ENCODE measurements around the gene MS4A1.
"Not testable (repeated sequence)": the region's sequence is repeated elsewhere in the genome, so short reads cannot be mapped to it uniquely, and the experiment has no call there.

Gene MS4A1

DNA sequence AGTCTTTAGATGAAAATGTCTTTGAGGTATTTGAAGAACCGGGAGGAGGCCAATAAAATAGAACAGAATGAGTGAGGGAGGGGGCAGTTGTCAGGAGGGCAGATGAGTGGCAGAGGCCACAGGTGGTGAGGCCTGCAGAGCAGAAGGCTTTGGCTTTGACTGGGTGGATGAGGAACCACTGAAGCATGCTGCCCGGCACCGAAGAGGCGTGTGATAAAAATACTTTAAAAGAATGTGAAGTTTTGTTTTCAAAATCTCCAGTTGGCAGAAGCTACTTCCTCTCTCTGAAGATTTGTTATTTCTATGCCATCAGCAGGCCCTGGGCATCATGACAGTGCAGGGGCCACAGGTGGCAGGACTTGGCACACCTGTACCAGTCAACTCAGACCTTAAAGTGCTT is 43.2 kb downstream of the MS4A1 start:
- Histone ChIP-seq H3K9me3 (ENCODE audit: control insufficient read depth in 2 of 2, low read length in 2 of 2) (no peaks in the 10 kb centered on the region), H3K36me3 (ENCODE audit: control insufficient read depth in 2 of 2, insufficient read depth in 2 of 2, low read length in 2 of 2) (no peaks in the 10 kb centered on the region), H3K9ac (ENCODE audit: low read depth in 1 of 2, low read length in 2 of 2) (peak overlapping the region in 1 of 2 donors; percentile 28), H3K27me3 (ENCODE audit: control insufficient read depth in 2 of 2, insufficient read depth in 2 of 2, low read length in 2 of 2) (no peaks in the 10 kb centered on the region), H3K4me1 (ENCODE audit: control insufficient read depth in 2 of 2, insufficient read depth in 2 of 2, low read length in 2 of 2) (peaks cover 21 to 44% of the 10 kb centered on the region in 2 donors), H3K4me3 (ENCODE audit: low read length in 2 of 2) (peak overlapping the region in 1 of 2 donors; percentile 48), H3K27ac (ENCODE audit: low read depth in 2 of 2, low read length in 2 of 2) (peak overlapping the region; percentile 77 to 78)

DNA sequence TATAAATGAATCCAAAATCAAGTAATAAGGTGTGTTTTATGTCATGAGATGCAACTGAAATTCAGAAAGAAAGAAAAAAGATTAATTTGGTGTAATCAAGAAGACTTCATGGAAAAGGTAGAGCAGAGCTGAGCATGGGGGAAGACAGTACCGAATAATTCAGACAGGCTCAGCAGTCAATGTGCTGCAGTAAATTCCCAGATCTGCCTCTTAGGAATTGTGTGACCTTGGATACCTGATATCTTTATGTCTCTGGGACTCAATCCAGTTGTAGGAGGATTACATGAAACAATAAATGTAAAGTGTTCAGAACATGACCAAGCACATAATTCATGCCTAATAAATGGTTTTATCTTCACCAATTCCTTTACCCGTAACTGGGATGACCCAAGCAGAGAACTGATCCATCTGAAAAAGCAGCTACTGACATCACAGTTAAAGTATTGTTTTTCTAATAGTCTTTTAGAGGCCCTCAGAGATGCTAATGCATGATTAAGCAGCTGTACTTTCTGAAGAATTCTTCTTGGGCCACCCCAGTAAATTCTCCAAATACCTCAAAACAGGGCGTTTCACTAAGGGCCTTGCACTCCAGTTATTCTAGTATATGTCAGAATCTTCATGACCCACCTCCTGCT is 44.7 kb downstream of the MS4A1 start:
- Histone ChIP-seq H3K4me3 (ENCODE audit: low read length in 2 of 2) (peak overlapping the region in 1 of 2 donors; percentile 2), H3K27me3 (ENCODE audit: control insufficient read depth in 2 of 2, insufficient read depth in 2 of 2, low read length in 2 of 2) (no peaks in the 10 kb centered on the region), H3K4me1 (ENCODE audit: control insufficient read depth in 2 of 2, insufficient read depth in 2 of 2, low read length in 2 of 2) (peaks cover 25 to 51% of the 10 kb centered on the region in 2 donors), H3K9me3 (ENCODE audit: control insufficient read depth in 2 of 2, low read length in 2 of 2) (no peaks in the 10 kb centered on the region), H3K9ac (ENCODE audit: low read depth in 1 of 2, low read length in 2 of 2) (no peak overlapping the region), H3K27ac (ENCODE audit: low read depth in 2 of 2, low read length in 2 of 2) (peak overlapping the region; percentile 38 to 81), H3K36me3 (ENCODE audit: control insufficient read depth in 2 of 2, insufficient read depth in 2 of 2, low read length in 2 of 2) (no peaks in the 10 kb centered on the region)

DNA sequence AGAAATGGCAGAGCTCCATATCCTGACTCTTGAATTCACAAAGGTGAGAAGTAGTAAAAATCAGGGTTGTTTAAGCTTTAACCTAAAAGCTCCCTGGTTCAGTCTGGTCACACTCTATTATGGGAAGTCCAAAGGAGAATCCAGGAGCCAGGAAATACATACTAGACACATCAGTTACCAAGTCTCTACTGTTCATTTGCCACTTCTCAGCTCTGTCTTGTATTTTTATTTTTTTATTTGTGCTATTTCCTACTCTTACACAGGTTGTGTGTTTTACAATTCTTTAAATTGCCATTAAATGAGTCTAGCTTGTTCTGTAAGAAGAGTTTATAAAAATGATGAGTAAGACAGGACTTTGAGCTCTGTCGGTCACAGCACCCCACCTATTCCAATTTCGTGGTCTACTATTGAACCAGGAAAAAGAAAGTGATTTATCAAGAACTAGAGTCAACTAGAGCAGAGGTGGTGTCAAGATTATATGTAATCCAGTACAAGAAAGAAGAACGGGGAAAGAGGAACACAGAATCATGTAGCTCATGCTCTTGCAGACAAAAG is 46.7 kb downstream of the MS4A1 start:
- H3K4me1 ChIP-seq (ENCODE audit: control insufficient read depth in 2 of 2, insufficient read depth in 2 of 2, low read length in 2 of 2) = peaks cover 25 to 51% of the 10 kb centered on the region in 2 donors
- H3K27ac ChIP-seq (ENCODE audit: low read depth in 2 of 2, low read length in 2 of 2) = peak overlapping the region; percentile 86
- no peaks in the 10 kb centered on the region for H3K9me3 ChIP-seq (ENCODE audit: control insufficient read depth in 2 of 2, low read length in 2 of 2)
- H3K9ac ChIP-seq (ENCODE audit: low read depth in 1 of 2, low read length in 2 of 2) = no peak overlapping the region
- H3K36me3 ChIP-seq (ENCODE audit: control insufficient read depth in 2 of 2, insufficient read depth in 2 of 2, low read length in 2 of 2) = no peaks in the 10 kb centered on the region
- no peaks in the 10 kb centered on the region for H3K27me3 ChIP-seq (ENCODE audit: control insufficient read depth in 2 of 2, insufficient read depth in 2 of 2, low read length in 2 of 2)
- H3K4me3 ChIP-seq (ENCODE audit: low read length in 2 of 2) = peak overlapping the region in 1 of 2 donors; percentile 34

DNA sequence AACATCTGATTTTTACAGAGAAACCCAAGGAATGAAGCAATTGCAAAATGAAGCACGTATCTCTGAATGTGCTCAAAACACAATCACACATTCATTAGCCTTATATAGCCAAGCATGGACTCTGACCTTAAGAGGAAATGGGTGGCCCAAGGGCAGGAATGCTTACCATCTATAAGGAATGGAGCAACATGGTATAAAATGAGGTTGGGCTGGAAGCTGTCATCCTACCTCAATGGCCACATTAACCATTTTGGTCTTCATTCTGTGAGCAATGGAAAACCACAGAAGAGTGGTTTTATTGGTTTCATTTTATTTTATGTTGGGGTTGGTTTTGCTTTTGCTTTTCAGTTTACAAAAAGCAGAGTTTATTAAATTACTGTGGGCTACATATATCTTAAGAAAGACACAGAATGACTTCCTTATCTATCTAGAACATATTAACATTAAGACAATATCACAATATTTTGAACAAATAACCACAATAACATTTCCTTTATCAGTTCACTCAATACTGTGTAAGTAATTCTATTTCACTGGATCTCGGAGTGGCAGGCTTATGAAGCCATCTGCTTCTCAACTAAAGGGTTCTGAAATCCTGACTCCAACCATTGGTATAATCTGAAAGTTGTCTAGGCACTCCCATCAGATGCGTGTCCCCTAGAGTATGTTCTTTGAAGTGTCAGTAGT is 48.7 kb downstream of the MS4A1 start:
- no peak overlapping the region for H3K9ac ChIP-seq (ENCODE audit: low read depth in 1 of 2, low read length in 2 of 2)
- peak overlapping the region; percentile 61 to 86 for H3K27ac ChIP-seq (ENCODE audit: low read depth in 2 of 2, low read length in 2 of 2)
- H3K4me1 ChIP-seq (ENCODE audit: control insufficient read depth in 2 of 2, insufficient read depth in 2 of 2, low read length in 2 of 2) = peaks cover 16 to 35% of the 10 kb centered on the region in 2 donors
- H3K9me3 ChIP-seq (ENCODE audit: control insufficient read depth in 2 of 2, low read length in 2 of 2) = no peaks in the 10 kb centered on the region
- no peak overlapping the region for H3K4me3 ChIP-seq (ENCODE audit: low read length in 2 of 2)
- H3K27me3 ChIP-seq (ENCODE audit: control insufficient read depth in 2 of 2, insufficient read depth in 2 of 2, low read length in 2 of 2) = no peaks in the 10 kb centered on the region
- H3K36me3 ChIP-seq (ENCODE audit: control insufficient read depth in 2 of 2, insufficient read depth in 2 of 2, low read length in 2 of 2) = no peaks in the 10 kb centered on the region

DNA sequence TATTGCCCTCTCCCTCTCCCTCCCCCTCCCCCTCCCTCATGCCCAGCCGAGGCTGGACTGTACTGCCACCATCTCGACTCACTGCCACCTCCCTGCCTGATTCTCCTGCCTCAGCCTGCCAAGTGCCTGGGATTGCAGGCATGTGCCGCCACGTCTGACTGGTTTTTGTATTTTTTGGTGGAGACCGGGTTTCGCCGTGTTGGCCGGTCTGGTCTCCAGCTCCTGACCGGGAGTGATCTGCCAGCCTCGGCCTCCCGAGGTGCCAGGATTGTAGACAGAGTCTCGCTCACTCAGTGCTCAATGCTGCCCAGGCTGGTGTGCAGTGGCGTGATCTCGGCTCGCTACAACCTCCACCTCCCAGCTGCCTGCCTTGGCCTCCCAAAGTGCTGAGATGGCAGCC is 54.0 kb downstream of the MS4A1 start:
- H3K9me3 ChIP-seq (ENCODE audit: control insufficient read depth in 2 of 2, low read length in 2 of 2); H3K27me3 ChIP-seq (ENCODE audit: control insufficient read depth in 2 of 2, insufficient read depth in 2 of 2, low read length in 2 of 2); H3K4me1 ChIP-seq (ENCODE audit: control insufficient read depth in 2 of 2, insufficient read depth in 2 of 2, low read length in 2 of 2); H3K9ac ChIP-seq (ENCODE audit: low read depth in 1 of 2, low read length in 2 of 2); H3K36me3 ChIP-seq (ENCODE audit: control insufficient read depth in 2 of 2, insufficient read depth in 2 of 2, low read length in 2 of 2); H3K27ac ChIP-seq (ENCODE audit: low read depth in 2 of 2, low read length in 2 of 2); H3K4me3 ChIP-seq (ENCODE audit: low read length in 2 of 2): not testable (repeated sequence)

DNA sequence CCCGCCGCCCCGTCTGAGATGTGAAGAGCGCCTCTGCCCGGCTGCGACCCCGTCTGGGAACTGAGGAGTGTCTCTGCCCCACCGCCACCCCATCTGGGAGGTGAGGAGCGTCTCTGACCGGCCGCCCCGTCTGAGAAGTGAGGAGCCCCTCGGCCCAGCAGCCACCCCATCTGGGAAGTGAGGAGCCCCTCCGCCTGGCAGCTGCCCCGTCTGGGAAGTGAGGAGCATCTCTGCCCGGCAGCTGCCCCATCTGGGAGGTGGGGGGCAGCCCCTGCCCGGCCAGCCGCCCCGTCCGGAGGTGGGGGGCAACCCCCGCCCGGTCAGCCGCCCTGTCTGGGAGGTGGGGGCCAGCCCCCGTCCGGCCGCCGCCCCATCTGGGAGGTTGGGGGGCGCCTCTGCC is 54.6 kb downstream of the MS4A1 start:
- H3K9me3 ChIP-seq (ENCODE audit: control insufficient read depth in 2 of 2, low read length in 2 of 2); H3K27ac ChIP-seq (ENCODE audit: low read depth in 2 of 2, low read length in 2 of 2); H3K36me3 ChIP-seq (ENCODE audit: control insufficient read depth in 2 of 2, insufficient read depth in 2 of 2, low read length in 2 of 2); H3K4me3 ChIP-seq (ENCODE audit: low read length in 2 of 2); H3K4me1 ChIP-seq (ENCODE audit: control insufficient read depth in 2 of 2, insufficient read depth in 2 of 2, low read length in 2 of 2); H3K9ac ChIP-seq (ENCODE audit: low read depth in 1 of 2, low read length in 2 of 2); H3K27me3 ChIP-seq (ENCODE audit: control insufficient read depth in 2 of 2, insufficient read depth in 2 of 2, low read length in 2 of 2): not testable (repeated sequence)

DNA sequence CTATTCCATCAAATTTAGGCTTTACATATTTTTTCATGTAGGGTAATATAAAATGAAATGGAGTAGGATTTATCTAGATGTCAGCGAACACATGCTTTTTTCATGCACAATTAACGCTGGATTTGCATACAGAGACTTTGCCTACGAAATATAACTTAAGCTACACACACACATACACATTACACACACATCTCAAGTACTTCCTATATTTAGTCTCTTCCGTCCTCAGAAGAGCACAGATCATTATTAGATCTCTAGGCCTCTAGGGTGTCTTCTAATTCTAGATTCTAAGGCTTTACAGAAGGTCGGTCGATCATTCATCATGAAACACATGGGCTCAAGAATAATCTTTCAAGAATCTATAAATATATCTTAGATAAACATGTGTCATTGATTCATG is 55.7 kb downstream of the MS4A1 start:
- Histone ChIP-seq H3K9ac (ENCODE audit: low read depth in 1 of 2, low read length in 2 of 2) (no peak overlapping the region), H3K27ac (ENCODE audit: low read depth in 2 of 2, low read length in 2 of 2) (no peak overlapping the region), H3K27me3 (ENCODE audit: control insufficient read depth in 2 of 2, insufficient read depth in 2 of 2, low read length in 2 of 2) (no peaks in the 10 kb centered on the region), H3K4me3 (ENCODE audit: low read length in 2 of 2) (no peak overlapping the region), H3K36me3 (ENCODE audit: control insufficient read depth in 2 of 2, insufficient read depth in 2 of 2, low read length in 2 of 2) (no peaks in the 10 kb centered on the region), H3K9me3 (ENCODE audit: control insufficient read depth in 2 of 2, low read length in 2 of 2) (no peaks in the 10 kb centered on the region), H3K4me1 (ENCODE audit: control insufficient read depth in 2 of 2, insufficient read depth in 2 of 2, low read length in 2 of 2) (no peaks in the 10 kb centered on the region)

DNA sequence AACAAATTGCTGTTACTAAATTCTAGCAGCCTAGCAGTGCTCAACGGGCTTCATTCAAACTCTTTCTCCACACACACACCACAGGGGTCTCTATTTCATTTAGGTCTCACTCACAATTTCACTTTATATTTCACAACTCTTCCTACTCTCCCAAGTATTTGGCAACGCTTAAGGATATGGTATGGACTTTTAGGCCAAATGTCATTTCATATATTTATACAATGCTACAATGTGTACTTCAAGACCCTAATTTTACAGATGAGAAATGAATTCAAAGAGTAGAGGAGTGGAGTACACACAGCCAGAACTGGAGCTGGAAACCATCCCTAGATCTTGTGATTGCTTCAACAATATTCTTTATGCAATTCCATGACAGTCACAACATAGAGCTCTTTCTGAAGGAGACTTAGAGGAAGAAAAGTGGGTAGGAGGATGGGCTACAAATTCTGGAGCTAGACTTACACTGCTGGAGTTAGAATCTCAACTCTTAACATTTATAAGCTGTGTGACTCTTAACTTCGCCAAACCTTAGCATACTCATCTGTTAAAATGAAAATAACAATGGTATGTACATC is 57.1 kb downstream of the MS4A1 start:
- no peak overlapping the region for H3K9ac ChIP-seq (ENCODE audit: low read depth in 1 of 2, low read length in 2 of 2)
- H3K36me3 ChIP-seq (ENCODE audit: control insufficient read depth in 2 of 2, insufficient read depth in 2 of 2, low read length in 2 of 2) = no peaks in the 10 kb centered on the region
- no peak overlapping the region for H3K4me3 ChIP-seq (ENCODE audit: low read length in 2 of 2)
- no peaks in the 10 kb centered on the region for H3K4me1 ChIP-seq (ENCODE audit: control insufficient read depth in 2 of 2, insufficient read depth in 2 of 2, low read length in 2 of 2)
- no peak overlapping the region for H3K27ac ChIP-seq (ENCODE audit: low read depth in 2 of 2, low read length in 2 of 2)
- no peaks in the 10 kb centered on the region for H3K27me3 ChIP-seq (ENCODE audit: control insufficient read depth in 2 of 2, insufficient read depth in 2 of 2, low read length in 2 of 2)
- no peaks in the 10 kb centered on the region for H3K9me3 ChIP-seq (ENCODE audit: control insufficient read depth in 2 of 2, low read length in 2 of 2)

DNA sequence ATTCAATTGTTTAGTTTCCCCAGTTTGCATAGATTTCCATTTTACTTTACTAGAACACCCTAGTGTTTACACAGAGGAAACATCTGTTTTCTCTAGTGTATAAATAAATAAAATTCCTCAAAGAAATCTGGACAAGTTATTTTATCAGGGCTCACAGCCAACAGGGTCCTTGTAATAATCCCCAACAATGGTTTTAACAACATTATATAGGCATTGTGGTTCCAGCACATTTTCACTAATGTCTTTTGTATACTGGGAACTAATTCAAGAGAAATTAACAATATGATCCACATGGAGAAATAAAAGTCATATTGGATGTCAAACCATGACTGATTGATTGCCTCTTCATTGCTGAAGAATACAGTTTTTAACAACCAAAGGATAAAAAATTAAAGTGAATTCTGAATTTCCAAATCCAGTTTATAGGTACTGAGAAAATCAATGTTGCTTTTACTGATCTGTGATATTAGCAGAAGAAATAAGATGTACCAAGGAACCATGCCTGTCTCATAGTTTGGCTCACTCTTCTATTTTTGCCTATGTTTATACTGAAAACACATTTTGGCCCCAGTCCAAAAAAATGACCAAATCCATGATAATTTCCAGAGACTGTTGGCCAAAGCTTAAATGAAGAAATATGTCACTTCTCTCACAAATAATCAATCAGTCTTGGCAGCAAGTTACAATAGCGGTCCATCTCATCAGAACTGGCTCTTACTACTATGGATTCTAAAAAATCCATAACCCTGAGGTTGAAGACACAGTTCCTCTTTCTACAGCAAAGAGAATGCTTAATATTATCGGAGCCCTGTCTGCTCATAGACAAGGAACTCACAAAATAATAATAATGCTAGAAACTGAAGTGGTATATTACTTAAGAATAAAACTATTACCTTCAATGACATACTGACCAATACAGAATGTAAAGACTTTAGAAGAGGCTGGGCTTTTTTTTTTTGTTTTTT is 58.1 kb downstream of the MS4A1 start:
- H3K27ac ChIP-seq (ENCODE audit: low read depth in 2 of 2, low read length in 2 of 2) = no peak overlapping the region
- H3K36me3 ChIP-seq (ENCODE audit: control insufficient read depth in 2 of 2, insufficient read depth in 2 of 2, low read length in 2 of 2) = no peaks in the 10 kb centered on the region
- no peak overlapping the region for H3K4me3 ChIP-seq (ENCODE audit: low read length in 2 of 2)
- H3K9me3 ChIP-seq (ENCODE audit: control insufficient read depth in 2 of 2, low read length in 2 of 2) = no peaks in the 10 kb centered on the region
- H3K27me3 ChIP-seq (ENCODE audit: control insufficient read depth in 2 of 2, insufficient read depth in 2 of 2, low read length in 2 of 2) = no peaks in the 10 kb centered on the region
- H3K4me1 ChIP-seq (ENCODE audit: control insufficient read depth in 2 of 2, insufficient read depth in 2 of 2, low read length in 2 of 2) = no peaks in the 10 kb centered on the region
- H3K9ac ChIP-seq (ENCODE audit: low read depth in 1 of 2, low read length in 2 of 2) = no peak overlapping the region

Measured in mucosa of rectum (tissue), 2 donors.